HG03558 (cell line): ENCODE results near the gene TNS4.

Source experiments
- ATAC-seq: cut with Tn5 transposase; IDR thresholded peaks from one replicate; pipeline ENCODE4 v1.9.1; 2021; ENCODE audit warnings: moderate number of reproducible peaks; ENCODE audit not compliant: unreplicated experiment; ENCODE audit errors: extremely low read depth

Gene TNS4

DNA sequence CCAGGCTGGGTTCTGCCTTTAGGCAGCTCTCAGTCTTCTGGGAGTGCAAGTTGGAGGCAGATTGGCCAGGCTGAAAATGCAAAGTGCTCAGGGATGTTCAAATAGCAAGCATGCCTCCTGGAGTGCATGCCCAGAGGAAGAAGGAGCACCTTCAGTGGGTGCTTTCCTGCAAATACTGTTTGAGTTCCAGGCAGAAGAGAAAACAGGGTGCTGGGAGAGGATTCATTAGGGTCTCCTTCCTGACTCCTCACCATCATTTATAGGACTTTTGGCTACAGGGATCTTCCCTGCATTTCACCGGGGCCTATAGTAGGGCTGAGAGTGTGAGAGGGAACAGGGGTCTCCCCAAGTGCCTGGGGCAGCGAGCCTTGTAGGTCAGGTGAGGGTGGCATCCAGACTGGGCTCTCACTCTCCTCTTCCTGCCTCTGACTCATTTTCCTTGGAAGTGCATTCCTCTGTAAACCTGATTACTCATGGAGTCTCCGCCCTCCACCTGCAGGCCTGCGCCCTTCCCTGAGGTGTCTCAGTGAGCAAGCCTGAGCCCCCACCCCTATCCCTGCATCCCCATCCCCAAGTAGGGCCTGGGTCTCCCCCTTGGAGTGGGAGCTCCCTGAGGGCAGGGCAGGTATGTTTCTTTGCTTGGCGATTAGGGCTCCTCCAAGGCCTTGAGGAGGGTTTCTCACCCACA is 17.1 kb upstream of the TNS4 start:
- no peak for ATAC-seq

- ATAC-seq, result no peak
Observed at GRCh38 chr17:40517981-40518380, 16.6 kb upstream of the TNS4 start.

GRCh38 chr17:40517286-40517662 is 15.9 kb upstream of the TNS4 start:
- ATAC-seq, result no peak

DNA sequence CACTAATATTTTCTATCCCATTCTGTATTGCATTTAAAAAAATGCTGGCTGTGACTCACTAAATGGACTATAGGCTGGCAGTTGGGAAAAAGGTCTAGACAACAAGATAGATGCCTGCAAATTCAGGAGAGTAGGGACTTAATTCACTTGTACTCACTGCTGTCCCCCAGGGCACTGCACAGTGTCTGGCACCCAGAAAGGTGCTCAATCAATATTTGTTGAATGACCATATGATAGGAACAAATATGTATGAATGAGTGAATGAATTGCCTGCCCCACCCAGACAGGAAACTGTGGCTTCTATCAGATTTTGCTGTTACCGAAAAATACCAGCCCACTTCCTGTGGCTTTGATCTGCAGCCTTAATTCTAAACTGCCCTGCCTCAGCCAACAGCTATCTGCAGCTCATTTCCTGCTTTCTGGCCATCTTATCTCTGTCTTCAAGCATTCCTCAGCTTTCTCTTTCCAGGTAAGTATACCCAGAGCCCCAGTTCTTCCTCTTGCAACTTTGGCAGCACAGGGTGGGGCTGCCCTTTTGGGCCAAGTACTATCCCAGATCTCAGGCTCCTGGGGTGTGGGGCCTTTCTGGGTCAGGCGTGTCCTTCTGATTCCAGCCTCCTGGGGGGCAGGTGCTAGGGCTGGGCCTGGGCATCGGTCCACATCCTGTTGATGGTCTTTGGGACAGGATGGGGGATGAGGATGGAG is 15.3 kb upstream of the TNS4 start:
- no peak for ATAC-seq

GRCh38 chr17:40515491-40516041 is 14.1 kb upstream of the TNS4 start:
- no peak for ATAC-seq

DNA sequence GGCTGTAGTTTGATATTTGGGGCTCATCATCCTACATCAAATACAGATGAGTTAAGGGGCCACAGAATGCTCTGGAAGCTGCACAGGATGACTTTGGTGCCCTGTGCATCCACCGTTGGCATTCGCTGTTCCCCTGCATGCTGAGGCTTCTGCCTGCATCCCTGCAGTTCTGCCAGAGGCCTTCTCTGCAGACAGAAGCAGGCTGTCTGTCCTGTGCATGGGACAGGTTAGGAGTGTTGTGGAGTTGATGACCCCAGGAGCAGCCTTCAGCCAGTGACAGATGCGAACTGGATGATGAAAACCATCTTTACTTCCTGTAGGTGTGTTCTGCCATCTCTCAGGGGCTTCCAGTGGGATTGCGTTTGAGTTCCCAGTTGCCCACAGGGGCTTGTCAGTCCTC is 13.6 kb upstream of the TNS4 start:
- no peak for ATAC-seq

DNA sequence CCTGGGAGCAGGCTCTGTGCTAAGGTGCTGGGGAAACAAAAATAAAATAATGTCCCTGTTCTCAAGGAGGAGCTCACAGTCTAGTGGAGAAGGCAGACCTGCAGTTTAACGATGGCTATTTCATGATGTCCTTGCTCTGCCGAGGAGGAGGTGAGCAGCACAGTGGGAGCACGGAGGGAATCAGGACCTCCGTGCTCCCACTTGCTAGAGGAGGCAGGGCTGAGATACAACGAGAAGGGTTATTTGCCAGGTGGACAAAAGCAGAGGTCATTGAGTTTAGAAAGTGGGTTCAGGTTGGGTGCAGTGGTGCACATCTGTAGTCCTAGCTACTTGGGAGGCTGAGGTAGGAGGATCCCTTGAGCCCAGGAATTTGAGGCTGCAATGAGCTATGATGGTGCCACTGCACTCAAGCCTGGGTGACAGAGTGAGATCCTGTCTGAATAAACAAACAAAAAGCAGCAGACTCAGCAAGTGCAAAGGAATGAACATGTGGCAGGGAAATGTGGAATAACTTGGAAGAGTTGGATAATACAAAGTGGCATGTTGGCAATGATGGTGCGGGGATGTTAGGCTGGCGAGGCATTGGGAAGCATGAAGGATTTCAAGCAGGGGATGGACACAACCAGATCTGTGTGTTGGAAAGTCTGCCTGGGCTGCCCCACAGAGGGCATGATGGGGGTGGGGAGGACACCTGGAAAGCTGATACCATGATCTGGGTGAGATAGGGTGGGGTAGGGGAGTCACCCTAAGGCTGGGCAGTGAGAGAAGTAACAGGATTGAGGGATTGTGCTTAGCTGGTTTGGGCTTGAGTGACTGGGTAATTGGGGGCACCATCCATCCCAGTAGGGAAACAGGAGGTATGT is 12.8 kb upstream of the TNS4 start:
- ATAC-seq, result no peak

DNA sequence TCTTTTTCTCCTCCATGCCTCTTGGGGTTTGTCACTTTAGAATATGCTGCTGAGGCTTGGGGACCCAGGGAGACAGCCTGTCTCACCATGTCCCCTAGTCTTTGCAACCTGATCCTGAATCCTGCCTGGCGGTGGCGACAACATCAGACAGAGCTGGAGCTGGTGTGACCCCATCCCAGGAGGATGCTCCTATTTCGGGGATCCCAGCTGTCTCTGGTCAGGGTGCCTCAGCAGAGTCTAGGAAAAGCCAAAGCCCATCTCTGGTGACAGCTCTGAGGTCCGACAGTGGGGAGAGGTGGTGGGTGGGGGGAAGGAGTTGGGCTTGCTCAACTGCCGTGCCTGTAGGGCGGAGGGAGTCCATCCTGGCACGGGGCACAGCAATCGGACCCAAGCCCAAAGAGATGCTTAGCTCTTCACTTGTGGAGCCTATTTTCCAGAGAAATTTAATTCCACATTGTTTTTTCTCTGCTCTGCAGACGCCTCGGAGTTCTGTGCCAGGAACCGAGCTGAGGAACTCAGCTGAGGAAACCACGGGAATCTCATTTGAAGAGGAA is 10.3 kb upstream of the TNS4 start:
- no peak for ATAC-seq

DNA sequence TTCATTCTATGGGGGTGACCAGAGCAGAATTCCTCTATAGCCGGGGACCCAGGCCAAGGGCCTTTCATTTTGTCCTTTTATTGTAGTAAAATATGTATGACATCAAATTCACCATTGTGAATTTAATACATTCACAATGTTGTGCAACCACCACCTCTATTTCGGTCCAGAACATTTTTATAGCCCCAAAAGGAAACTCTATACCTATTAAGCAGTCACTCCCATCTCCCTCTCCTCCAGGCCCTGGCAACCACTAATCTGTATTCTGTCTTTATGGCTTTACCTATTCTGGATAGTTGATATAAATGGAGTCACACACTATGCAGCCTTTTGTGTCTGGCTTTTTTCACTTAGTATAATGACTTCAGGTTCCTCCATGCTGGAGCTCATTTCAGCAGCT is 9.7 kb upstream of the TNS4 start:
- no peak for ATAC-seq

- ATAC-seq, result no peak
Observed at GRCh38 chr17:40510328-40510648, 8.9 kb upstream of the TNS4 start.

- no peak for ATAC-seq
Observed at GRCh38 chr17:40509626-40510327, 8.4 kb upstream of the TNS4 start.

DNA sequence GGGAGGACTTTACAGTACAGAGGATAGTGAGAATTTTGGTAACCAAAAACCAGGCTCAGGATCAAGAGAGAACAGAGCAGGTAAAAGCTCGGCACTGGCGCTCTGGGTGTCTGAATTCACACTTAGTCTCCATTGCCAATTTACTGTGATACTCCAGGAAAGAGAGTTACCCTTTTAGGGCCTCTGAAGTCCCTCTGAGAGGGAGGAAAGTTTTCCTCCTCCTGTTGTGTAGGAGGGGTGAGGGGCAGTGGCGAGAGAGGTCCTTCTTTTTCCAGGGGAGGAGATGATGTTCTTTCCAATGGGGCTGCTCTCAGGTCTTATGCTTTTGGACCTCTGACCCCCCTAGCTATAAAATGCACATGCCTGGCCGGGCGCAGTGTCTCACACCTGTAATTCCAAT is 5.4 kb upstream of the TNS4 start:
- ATAC-seq, result no peak

DNA sequence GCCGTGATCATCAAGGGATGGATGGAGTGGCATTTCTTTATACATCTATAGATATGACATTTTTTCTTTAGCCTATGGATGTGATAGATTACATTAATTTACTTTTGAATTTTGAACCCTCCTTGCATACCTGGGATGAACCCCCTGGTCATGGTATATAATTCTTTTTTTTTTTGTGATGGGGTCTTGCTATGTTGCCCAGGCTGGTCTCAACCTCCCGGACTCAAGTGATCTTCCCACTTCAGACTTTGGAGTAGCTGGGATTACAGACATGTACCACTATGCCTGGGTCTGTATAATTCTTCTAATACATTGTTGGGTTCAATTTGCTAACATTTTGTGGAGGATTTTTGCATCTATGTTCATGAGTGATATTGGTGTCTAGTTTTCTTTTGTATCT is 1.7 kb upstream of the TNS4 start:
- ATAC-seq, result no peak

DNA sequence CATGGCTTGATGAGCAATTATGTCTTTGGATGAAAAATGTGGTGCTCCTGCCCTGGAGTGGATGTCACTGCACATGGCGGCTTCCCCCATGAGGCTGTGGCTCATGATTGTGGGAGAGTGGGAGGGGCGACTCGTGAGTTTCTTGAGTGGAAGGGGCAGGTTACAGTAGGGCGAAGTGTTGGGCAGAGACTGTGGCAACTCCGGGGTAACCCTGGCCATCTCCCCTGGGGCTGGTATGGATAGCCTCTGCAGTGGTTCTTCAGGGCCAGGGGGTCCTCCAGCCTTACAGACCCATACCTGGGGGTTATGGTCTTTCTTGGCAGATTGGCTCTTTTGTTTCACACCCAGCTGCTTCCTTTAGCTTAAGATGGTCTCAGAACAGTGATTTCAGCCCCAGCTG is 1.3 kb upstream of the TNS4 start:
- ATAC-seq, result no peak

DNA sequence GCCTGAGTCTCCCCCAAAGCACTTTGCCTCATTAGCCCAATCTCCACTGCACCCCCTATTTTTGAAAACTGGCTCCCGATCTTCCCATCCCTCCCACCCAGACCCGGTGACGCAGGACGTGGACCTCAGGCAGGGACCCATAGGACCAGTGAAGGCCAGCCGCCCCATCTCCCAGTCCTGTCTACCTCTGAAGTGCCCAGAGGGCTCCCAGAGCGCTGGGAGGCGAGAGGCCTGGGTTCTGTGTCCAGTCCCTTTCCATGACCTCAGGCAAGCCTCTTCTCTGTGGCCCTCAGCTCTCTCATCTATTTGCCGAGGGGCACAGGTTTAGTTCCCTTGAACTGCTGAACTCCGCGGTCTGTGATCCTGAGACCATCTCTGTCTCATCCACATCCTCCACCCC is 714 bp downstream of the TNS4 start:
- no peak for ATAC-seq

DNA sequence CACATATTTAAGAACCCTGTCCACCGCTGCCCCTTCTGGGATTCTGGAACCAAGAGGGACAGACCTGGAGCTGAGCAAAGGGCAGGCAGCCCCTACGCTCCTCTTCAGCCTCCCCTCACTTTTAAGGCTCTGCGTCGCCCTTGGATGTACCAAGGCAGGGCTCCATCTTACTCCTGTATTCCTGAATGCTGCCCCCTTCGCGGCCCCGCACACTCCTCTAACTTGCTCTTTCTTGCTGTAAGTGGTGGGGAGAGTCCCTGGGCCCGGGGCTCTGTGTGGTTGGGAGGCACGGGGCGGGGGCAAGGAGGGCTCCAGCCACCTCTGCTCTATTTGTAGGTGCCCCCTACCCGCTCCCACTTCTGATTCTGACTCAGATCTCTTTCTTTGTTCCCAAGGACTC is 1.2 kb downstream of the TNS4 start:
- no peak for ATAC-seq

DNA sequence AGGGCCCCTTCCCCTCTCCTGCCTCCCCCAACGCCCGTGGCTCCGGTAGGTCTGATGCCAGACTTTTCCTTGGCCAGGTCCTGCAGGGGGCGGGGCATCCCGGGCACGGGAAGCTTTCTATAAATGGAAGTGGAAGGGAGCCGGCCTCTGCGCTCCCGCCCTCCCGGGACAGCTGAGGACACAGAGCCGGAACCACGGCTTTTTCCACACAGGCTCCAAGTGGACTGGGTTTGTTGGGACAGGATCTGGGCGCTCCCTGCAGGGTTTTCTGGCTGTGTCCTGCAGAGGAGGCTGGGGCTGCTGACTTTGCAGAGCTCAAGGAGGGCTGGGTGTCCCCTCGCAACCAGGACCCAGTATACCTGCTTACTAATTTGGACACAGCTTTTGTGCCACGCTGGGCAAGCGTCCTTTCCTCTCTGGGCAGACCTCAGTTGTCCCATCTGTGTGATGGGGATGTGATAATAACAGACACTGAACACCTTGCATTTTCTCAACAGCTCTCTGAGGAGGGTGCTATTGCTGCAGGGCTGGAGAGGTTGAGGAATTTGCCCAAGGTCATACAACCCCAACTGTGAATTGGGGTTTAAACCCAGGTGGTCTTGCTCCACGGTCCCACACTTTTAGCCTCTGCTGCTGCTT is 1.8 kb downstream of the TNS4 start:
- no peak for ATAC-seq

- no peak for ATAC-seq
Observed at GRCh38 chr17:40498281-40499084, 2.9 kb downstream of the TNS4 start.

DNA sequence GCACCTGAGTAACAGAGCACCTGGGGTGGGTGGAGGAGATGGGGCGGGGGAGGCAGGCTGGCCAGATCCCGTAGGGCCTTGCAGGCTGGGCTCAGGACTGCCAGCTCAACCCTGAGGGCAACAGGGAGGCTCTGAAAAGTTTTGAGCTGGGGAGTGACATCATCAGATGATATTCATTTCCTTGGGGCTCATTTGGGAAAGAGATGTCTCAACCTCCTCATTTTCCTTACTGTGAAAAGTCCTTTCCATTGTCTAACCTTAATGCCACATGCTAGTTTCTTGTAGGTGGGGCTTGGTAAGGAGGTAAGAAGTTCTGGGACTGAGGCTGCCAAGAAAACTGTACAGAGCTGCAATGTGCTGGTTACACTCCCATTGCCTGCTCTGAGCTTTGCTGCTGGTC is 3.7 kb downstream of the TNS4 start:
- no peak for ATAC-seq
